Stimulated activated CD8-positive, alpha-beta memory T cell treated with anti-CD3 and anti-CD28 coated beads, Interleukin-2, amount 100 ng/mL, for 1 hour (primary cell): Measurements from ENCODE around the gene MXRA7.
A peak's percentile ranks its signal among the peaks of the same experiment; 100 is the strongest.

Experiments used
- DNase-seq, 2 donors: peaks; one replicate each; pipeline ENCODE4 v3.0.0-alpha.2; 2020; ENCODE audit warnings: low read depth in 2 of 2

Gene MXRA7

GRCh38 chr17:76677406-76677805 is 33.4 kb downstream of the MXRA7 start:
- no peak for DNase-seq

- DNase-seq = no peak
Measured at GRCh38 chr17:76676629-76677028, 34.1 kb downstream of the MXRA7 start.

- DNase-seq = no peak
Measured at GRCh38 chr17:76675648-76676047, 35.1 kb downstream of the MXRA7 start.

GRCh38 chr17:76674600-76674999 is 36.2 kb downstream of the MXRA7 start:
- no peak for DNase-seq

GRCh38 chr17:76673729-76674128 is 37.0 kb downstream of the MXRA7 start:
- DNase-seq = no peak

- DNase-seq = no peak
Measured at GRCh38 chr17:76672892-76673291, 37.9 kb downstream of the MXRA7 start.

GRCh38 chr17:76672270-76672851 is 38.4 kb downstream of the MXRA7 start:
- no peak for DNase-seq

GRCh38 chr17:76671912-76672262 is 38.9 kb downstream of the MXRA7 start:
- no peak for DNase-seq

- peak; percentile 95 to 96 for DNase-seq
Measured at GRCh38 chr17:76671123-76671911, 39.4 kb downstream of the MXRA7 start.

- no peak for DNase-seq
Measured at GRCh38 chr17:76670718-76671122, 40.0 kb downstream of the MXRA7 start.

GRCh38 chr17:76670020-76670717 is 40.6 kb downstream of the MXRA7 start:
- no peak for DNase-seq

GRCh38 chr17:76667786-76668453 is 42.8 kb downstream of the MXRA7 start:
- DNase-seq = no peak

- no peak for DNase-seq
Measured at GRCh38 chr17:76667491-76667755, 43.3 kb downstream of the MXRA7 start.

- no peak for DNase-seq
Measured at GRCh38 chr17:76660656-76661042, 50.1 kb downstream of the MXRA7 start.

GRCh38 chr17:76659928-76660655 is 50.7 kb downstream of the MXRA7 start:
- DNase-seq = no peak

- no peak for DNase-seq
Measured at GRCh38 chr17:76658242-76658662, 52.5 kb downstream of the MXRA7 start.

- no peak for DNase-seq
Measured at GRCh38 chr17:76657505-76658241, 53.1 kb downstream of the MXRA7 start.

- no peak for DNase-seq
Measured at GRCh38 chr17:76654408-76654807, 56.4 kb downstream of the MXRA7 start.

- no peak for DNase-seq
Measured at GRCh38 chr17:76650504-76650903, 60.3 kb downstream of the MXRA7 start.

GRCh38 chr17:76646712-76647111 is 64.1 kb downstream of the MXRA7 start:
- no peak for DNase-seq

GRCh38 chr17:76645481-76645880 is 65.3 kb downstream of the MXRA7 start:
- no peak for DNase-seq
